T-helper 2 cell treated with Interferon-gamma antibody and Interleukin-4, amounts not matched to agents 100 ng/mL and 5 ng/mL, for 36 hours (primary cell): ENCODE measurements around the gene SCRN1. TPM values are rescaled to one million over a fixed set of nuclear protein-coding genes. Genes with fewer than 3 reads are reported as not detected.

Experiments used
- total RNA-seq: library from RNA; stranded (reverse); gene quantifications from 2 replicates; pipeline ENCODE4 v1.2.3, GENCODE V29; 2022

Gene SCRN1
- total RNA-seq, 1 donor from 2014 or later, result 0.48 TPM

Other genes starting within 250 kb of the SCRN1 start
- not detected in 2 replicates for gene WIPF3, start 183.3 kb downstream of the SCRN1 start, total RNA-seq
- gene FKBP14, start 36.9 kb upstream of the SCRN1 start, total RNA-seq, result 7.7 and 8.6 TPM in 2 replicates
- 6.5 and 8.4 TPM in 2 replicates for gene PLEKHA8, start 38.6 kb upstream of the SCRN1 start, total RNA-seq
- 1.2 and 2.4 TPM in 2 replicates for gene MTURN, start 145.2 kb upstream of the SCRN1 start, total RNA-seq